Fibroblast of the aortic adventitia (primary cell): ENCODE measurements around the gene ASPHD2. TPM values are rescaled to one million over a fixed set of nuclear protein-coding genes. Genes with fewer than 3 reads are reported as not detected.

Source experiments
- DNase-seq: peaks from one replicate; pipeline ENCODE4 v3.0.0-alpha.2; 2010; ENCODE audit warnings: low read depth
- H3K4me3 ChIP-seq: 2 replicates; pipeline ENCODE4 v1.5.1; 2011; ENCODE audit warnings: low read depth, mild to moderate bottlenecking, control low read depth, low read length, moderate library complexity
- total RNA-seq: library from RNA; depleted of rRNA; stranded (reverse); fragments of >200 nt; gene quantifications from 2 replicates; pipeline ENCODE4 v1.2.3, GENCODE V29; 2012; ENCODE audit warnings: low replicate concordance
- TF ChIP-seq, protein P1 (sequence below): IDR thresholded peaks from 2 replicates; pipeline ENCODE4 v1.5.1; 2011; ENCODE audit warnings: mild to moderate bottlenecking, low read length, control low read depth, inconsistent platforms; ENCODE audit not compliant: insufficient read depth

Gene ASPHD2
- total RNA-seq, 1 donor, result 4.2 TPM

- no peak for DNase-seq
- no peak overlapping the region for H3K4me3 ChIP-seq
- TF ChIP-seq, protein P1, sequence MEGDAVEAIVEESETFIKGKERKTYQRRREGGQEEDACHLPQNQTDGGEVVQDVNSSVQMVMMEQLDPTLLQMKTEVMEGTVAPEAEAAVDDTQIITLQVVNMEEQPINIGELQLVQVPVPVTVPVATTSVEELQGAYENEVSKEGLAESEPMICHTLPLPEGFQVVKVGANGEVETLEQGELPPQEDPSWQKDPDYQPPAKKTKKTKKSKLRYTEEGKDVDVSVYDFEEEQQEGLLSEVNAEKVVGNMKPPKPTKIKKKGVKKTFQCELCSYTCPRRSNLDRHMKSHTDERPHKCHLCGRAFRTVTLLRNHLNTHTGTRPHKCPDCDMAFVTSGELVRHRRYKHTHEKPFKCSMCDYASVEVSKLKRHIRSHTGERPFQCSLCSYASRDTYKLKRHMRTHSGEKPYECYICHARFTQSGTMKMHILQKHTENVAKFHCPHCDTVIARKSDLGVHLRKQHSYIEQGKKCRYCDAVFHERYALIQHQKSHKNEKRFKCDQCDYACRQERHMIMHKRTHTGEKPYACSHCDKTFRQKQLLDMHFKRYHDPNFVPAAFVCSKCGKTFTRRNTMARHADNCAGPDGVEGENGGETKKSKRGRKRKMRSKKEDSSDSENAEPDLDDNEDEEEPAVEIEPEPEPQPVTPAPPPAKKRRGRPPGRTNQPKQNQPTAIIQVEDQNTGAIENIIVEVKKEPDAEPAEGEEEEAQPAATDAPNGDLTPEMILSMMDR, result no peak
Observed at GRCh38 chr22:26416256-26416655, 12.8 kb upstream of the ASPHD2 start.

GRCh38 chr22:26416670-26417276, 12.3 kb upstream of the ASPHD2 start:
- peak; percentile 80 for DNase-seq
- H3K4me3 ChIP-seq, result no peak overlapping the region
- TF ChIP-seq, protein P1, result no peak

GRCh38 chr22:26417406-26417805, 11.7 kb upstream of the ASPHD2 start:
- no peak for DNase-seq
- TF ChIP-seq, protein P1, result no peak
- H3K4me3 ChIP-seq, result no peak overlapping the region

DNA sequence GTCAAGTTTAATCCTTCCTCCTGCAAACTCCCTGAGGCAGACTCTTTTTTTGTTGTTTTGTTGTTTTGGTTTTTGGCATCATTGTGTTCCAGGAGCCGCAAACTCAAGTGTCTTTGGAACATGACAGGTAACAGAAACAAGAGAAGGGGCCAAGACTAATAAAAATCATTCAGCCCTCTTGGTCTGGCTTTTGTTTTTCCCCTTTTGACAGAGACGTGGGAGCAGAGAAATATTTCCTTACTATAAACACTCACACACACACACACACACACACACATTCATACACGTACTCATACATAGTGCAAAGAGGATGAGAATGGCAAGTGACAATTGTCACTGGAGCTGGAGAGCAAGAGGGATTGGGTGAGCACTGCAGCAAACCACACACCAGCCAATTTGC, 10.4 kb upstream of the ASPHD2 start:
- peak; percentile 46 for DNase-seq
- TF ChIP-seq, protein P1, result no peak
- H3K4me3 ChIP-seq, result no peak overlapping the region

DNA sequence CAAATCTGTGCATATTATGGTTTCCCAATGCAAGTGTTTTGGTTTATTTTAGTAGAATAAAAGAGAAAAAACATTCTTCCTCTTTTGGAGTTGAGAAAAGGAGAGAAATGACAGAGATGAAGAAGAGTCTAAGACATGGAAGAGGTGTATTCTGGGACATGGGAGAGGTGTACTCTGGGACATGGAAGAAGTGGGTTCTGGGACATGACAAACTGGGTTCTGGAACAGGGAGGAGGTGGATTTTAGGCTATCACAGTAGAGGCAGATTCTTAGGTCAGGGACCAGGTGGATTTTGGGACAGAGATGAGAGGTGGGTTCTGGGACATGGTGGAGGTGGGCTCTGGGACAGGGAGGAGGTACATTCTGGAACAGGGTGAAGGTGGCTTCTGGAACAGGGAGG, 2.1 kb upstream of the ASPHD2 start:
- TF ChIP-seq, protein P1, result no peak
- DNase-seq, result no peak
- no peak overlapping the region for H3K4me3 ChIP-seq

DNA sequence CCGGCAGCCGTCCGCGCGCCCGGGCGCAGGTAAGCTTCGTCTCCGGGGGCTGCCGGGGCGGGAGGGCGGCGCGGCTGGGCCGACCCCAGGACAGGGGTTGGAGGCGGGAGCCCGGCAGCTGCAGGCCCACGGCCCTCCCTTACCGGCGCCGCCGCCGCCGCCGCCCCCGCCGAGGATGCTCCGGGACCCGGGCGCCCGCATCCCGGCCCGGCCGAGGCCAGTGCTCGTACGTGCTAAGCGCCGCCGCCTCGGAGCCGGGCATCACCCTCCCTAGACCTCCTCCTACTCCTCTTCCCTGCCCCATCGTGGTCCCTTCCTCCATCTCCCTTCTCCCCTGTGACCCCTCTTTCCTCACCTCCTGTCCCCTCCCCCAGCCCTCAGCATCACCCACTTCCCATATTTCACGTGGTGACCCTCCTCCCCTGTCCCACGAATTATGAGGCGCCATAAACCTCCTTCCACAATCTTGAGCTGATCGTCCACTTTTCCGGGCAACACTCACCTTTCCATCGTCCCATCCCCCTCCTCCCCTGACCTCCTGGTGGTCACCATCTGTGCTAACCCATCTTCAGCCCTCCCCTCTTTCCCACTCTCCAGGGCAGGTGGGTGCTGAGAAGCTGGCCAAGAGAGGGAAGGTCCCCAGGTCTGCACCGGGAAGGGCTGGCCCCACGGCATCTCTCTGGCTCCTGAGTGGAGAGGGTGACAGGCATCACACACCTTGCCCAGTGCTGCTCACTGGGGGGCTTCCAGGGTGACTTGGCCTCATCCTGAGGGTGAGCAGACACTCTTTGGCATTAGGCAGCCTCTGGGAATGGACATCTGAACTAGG, 612 bp downstream of the ASPHD2 start:
- TF ChIP-seq, protein P1, result no peak
- DNase-seq, result no peak
- H3K4me3 ChIP-seq, result peak overlapping the region; percentile 74

DNA sequence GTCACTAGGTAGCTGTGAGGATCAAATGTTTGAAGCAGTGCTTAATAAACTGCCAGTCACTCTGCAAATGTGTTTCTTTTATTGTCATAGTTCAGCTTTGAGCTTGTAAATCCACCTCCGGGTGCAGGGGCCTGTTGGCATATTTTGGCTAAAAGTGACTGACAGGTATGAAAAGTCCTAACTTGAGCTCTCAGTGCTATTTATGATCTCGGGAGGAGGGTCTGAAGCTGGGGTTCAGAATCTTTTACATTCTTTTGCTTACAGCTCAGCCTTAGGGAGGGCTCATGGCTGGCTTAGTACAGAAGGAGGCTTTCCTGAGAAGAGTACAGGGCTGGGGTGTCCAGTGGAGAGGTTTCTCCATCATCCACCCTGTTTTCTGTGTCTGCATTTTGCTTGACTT, 1.5 kb downstream of the ASPHD2 start:
- no peak for DNase-seq
- TF ChIP-seq, protein P1, result no peak
- no peak overlapping the region for H3K4me3 ChIP-seq
